ENCODE results near the gene SMARCA1. TPM values are rescaled to one million over a fixed set of nuclear protein-coding genes. Genes with fewer than 3 reads are reported as not detected.
A peak's percentile ranks its signal among the peaks of the same experiment; 100 is the strongest.
"Not testable (repeated sequence)": the region's sequence is repeated elsewhere in the genome, so short reads cannot be mapped to it uniquely, and the experiment has no call there.

The SMARCA1 gene
- 75.5 TPM for polyA plus RNA-seq (ENCODE audit: insufficient read length)

GRCh38 chrX:129523079-129523911, at the start of gene SMARCA1:
Gene SMARCA1, minus strand, starts transcription at chrX:129523490. Its CDS starts 120 bp downstream, at chrX:129523370.
- peak; percentile 40 for DNase-seq (ENCODE audit: low read depth)

- no peak for DNase-seq (ENCODE audit: low read depth)
Measured at GRCh38 chrX:129572422-129572821, 49.1 kb upstream of the SMARCA1 start.

GRCh38 chrX:129568349-129568748, 45.1 kb upstream of the SMARCA1 start:
- no peak for DNase-seq (ENCODE audit: low read depth)

GRCh38 chrX:129566073-129566472, 42.8 kb upstream of the SMARCA1 start:
- DNase-seq (ENCODE audit: low read depth), result peak; percentile 36

- DNase-seq (ENCODE audit: low read depth), result peak; percentile 40
Measured at GRCh38 chrX:129565046-129565650, 41.9 kb upstream of the SMARCA1 start.

- not testable (repeated sequence) for DNase-seq (ENCODE audit: low read depth)
Measured at GRCh38 chrX:129564345-129564744, 41.1 kb upstream of the SMARCA1 start.

GRCh38 chrX:129561453-129561852, 38.2 kb upstream of the SMARCA1 start:
- no peak for DNase-seq (ENCODE audit: low read depth)

- DNase-seq (ENCODE audit: low read depth), result no peak
Measured at GRCh38 chrX:129559783-129560182, 36.5 kb upstream of the SMARCA1 start.

- no peak for DNase-seq (ENCODE audit: low read depth)
Measured at GRCh38 chrX:129557844-129558480, 34.7 kb upstream of the SMARCA1 start.

- no peak for DNase-seq (ENCODE audit: low read depth)
Measured at GRCh38 chrX:129556806-129557315, 33.6 kb upstream of the SMARCA1 start.

- DNase-seq (ENCODE audit: low read depth), result not testable (repeated sequence)
Measured at GRCh38 chrX:129554816-129555215, 31.5 kb upstream of the SMARCA1 start.

GRCh38 chrX:129553619-129554288, 30.5 kb upstream of the SMARCA1 start:
- no peak for DNase-seq (ENCODE audit: low read depth)

- no peak for DNase-seq (ENCODE audit: low read depth)
Measured at GRCh38 chrX:129549124-129549523, 25.8 kb upstream of the SMARCA1 start.

- no peak for DNase-seq (ENCODE audit: low read depth)
Measured at GRCh38 chrX:129545408-129545807, 22.1 kb upstream of the SMARCA1 start.

- DNase-seq (ENCODE audit: low read depth), result no peak
Measured at GRCh38 chrX:129544780-129545179, 21.5 kb upstream of the SMARCA1 start.

- DNase-seq (ENCODE audit: low read depth), result no peak
Measured at GRCh38 chrX:129540722-129541184, 17.5 kb upstream of the SMARCA1 start.

- no peak for DNase-seq (ENCODE audit: low read depth)
Measured at GRCh38 chrX:129540068-129540653, 16.9 kb upstream of the SMARCA1 start, which contains the start of gene OCRL. Gene OCRL, plus strand, starts transcription at chrX:129540259. Its CDS starts 181 bp downstream, at chrX:129540440.

GRCh38 chrX:129534816-129535578, 11.7 kb upstream of the SMARCA1 start:
- no peak for DNase-seq (ENCODE audit: low read depth)

- DNase-seq (ENCODE audit: low read depth), result no peak
Measured at GRCh38 chrX:129531132-129531531, 7.8 kb upstream of the SMARCA1 start.

GRCh38 chrX:129530410-129530809, 7.1 kb upstream of the SMARCA1 start:
- DNase-seq (ENCODE audit: low read depth), result no peak
